Jurkat, Clone E6-1 (cell line): Measurements from ENCODE around the gene GGTLC2.
"Not testable (repeated sequence)": the region's sequence is repeated elsewhere in the genome, so short reads cannot be mapped to it uniquely, and the experiment has no call there.

Experiments
- DNase-seq: peaks from one replicate; pipeline ENCODE4 v3.0.0-alpha.2; 2011; ENCODE audit warnings: low read depth, low spot score
- H3K4me3 ChIP-seq: 2 replicates; pipeline ENCODE4 v1.5.1; 2011; ENCODE audit warnings: mild to moderate bottlenecking, low read length, control low read depth, moderate library complexity

Gene GGTLC2

DNA sequence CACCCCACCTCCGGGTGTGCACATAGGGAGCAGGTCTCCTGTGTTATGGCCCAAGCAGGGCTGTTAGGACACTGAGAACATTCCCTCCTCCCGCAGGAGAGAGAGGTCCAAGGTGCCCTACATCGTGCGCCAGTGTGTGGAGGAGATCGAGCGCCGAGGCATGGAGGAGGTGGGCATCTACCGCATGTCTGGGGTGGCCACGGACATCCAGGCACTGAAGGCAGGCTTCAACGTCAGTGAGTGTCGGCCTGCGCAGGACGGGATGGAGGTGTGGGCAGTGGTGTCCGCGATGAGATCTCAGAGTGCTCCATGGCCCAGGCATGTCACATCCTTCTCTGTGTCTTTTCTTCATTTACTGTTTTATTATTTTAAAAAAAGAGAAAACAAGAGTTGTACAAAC lies 12.2 kb upstream of the GGTLC2 start:
- not testable (repeated sequence) for H3K4me3 ChIP-seq, DNase-seq

DNA sequence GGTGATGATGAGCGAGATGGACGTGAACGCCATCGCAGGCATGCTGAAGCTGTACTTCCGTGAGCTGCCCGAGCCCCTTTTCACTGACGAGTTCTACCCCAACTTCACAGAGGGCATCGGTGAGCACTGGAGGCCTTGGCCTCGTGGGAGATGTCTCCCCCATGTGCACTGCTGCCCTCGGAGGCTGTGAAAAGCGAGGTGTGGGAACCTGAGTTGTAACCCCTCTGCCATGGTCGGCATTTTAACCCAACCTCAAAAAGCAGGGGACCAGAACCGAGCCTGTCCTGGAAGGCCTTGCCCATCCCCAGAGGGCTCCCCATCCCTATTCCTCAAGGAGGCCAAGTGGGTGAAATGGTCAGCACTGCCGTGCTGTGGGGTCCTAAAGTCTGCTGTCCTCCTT lies 10.9 kb upstream of the GGTLC2 start:
- not testable (repeated sequence) for DNase-seq, H3K4me3 ChIP-seq

DNA sequence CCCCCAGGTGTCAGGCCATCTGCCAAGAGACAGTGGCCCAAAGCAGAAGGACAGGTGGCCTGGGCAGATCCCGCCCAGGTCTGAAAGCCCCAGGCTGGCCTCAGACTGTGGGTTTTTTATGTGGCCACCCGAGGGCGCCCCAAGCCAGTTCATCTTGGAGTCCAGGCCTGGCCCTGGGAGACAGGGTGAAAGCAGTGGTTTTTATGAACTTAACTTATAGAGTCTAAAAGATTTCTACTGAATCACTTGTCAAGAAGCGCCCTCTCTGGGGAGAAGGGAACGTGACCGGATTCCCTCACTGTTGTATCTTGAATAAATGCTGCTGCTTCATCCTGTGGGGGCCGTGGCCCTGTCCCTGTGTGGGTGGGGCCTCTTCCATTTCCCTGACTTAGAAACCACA lies 8.2 kb upstream of the GGTLC2 start:
- H3K4me3 ChIP-seq, DNase-seq: not testable (repeated sequence)

DNA sequence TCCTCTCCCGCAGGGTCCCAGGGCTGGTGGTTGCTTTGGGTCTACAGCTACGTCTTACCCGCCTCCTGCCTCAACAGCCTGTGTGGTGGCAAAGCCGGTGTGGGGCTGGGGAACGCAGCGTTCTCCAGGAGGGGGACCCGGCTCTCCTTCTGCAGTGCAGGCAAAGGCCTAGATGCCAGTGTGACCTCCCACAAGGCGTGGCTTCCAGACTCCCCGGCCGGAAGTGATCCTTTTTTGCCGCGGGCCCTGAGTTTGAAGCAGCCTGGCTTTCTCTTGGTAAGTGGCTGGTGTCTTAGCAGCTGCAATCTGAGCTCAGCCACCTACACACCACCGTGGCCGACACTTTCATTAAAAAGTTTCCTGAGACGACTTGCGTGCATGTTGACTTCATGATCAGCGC lies 6.1 kb upstream of the GGTLC2 start:
- DNase-seq: not testable (repeated sequence)

DNA sequence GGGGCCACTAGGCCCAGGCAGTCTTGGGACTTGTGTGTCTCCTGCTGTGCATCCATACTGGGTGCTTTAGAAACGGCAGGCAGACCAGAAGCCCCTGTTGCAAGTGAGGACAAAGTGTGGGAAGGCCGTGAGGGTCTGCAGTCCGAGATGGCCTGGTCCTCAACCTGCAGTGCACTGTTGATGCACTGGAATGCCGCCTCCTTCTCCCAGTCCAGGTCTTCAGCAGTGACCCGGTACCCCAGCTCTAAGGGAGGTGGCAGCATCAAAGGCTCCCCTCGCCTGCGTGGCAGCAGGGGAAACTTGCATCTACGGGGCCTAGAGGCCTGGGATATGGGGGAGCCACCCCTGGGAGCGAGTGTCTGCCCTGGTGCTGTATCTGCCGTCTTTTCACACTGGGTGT lies 2.2 kb upstream of the GGTLC2 start:
- not testable (repeated sequence) for DNase-seq

More for the DNA sequence above, 6.1 kb upstream of the GGTLC2 start:
- H3K4me3 ChIP-seq: not testable (repeated sequence)

DNA sequence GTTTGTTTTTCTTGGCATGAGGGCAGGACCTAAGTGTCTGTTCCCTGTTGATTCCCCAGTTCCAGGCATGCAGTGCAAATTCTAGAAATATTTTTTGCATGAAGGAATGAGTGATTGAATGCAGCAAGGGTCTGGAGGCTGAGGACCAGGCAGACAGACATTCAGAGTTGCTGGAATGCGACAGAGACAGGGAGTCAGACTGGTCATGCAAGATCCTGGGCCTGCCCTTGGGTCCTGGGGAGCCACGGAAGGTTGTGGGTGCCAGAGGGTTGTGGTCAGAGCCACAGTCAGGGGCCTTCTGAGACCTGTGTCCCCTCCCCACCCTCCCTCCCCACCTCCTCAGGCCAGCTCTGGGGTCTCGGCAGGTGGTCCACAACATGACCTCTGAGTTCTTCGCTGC lies 1.6 kb downstream of the GGTLC2 start:
- H3K4me3 ChIP-seq, DNase-seq: not testable (repeated sequence)

More for the DNA sequence above, 2.2 kb upstream of the GGTLC2 start:
- H3K4me3 ChIP-seq: not testable (repeated sequence)

DNA sequence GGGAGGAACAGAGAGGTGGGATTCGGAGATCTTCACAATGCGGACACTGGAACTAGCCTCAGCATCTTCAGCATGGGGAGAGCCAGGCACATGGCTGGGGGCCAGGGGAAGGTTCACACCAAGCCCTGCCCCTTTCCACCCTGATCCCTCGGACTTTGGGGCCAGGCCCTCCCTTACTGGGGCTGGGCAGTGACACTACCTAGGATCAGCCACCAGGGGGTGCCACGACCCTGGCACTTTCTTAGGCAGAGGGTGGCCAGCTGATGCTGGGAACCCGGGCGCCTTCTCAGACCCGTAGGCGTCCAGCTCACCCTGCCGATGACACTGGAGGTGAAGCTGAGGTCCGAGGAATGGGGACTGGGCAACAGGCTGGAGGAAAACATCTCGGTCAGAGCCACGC lies 3.5 kb downstream of the GGTLC2 start:
- not testable (repeated sequence) for DNase-seq

DNA sequence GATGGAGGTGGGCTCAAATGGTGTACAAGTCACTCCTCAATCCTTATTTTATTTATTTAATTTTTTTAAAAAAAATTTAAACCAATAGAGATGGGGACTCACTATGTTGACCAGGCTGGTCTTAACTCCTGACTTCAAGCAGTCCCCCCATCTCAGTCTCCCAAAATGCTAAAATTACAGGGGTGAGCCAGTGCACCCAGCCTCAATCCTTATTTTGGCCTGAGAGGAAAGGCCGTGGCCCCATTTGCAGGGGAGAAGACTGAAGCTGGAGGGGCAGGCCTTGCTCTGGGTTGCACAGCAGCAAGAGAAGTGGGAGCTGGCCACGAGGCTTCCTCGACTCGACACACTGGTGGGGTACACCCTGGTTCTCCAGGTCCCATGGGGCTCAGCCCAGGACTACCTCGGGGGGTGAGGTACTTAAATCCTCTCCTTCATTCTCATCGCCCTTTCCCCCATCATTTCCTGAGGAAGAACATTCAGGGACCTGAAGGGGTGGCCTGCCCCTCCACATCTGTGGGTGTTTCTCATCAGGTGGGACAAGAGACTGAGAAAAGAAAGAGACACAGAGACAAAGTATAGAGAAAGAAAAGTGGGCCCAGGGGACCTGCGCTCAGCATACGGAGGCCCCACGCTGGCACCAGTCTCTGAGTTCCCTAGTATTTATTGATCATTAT lies 4.6 kb downstream of the GGTLC2 start:
- DNase-seq, H3K4me3 ChIP-seq: not testable (repeated sequence)

More for the DNA sequence above, 3.5 kb downstream of the GGTLC2 start:
- not testable (repeated sequence) for H3K4me3 ChIP-seq

DNA sequence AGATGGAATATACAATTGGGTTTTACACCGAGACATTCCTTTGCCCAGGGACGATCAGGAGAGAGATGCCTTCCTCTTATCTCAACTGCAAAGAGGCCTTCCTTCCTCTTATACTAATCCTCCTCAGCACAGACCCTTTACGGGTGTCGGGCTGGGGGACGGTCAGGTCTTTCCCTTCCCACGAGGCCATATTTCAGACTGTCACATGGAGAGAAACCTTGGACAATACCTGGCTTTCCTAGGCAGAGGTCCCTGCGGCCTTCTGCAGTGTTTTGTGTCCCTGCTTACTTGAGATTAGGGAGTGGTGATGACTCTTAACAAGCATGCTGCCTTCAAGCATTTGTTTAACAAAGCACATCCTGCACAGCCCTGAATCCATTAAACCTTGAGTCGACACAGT lies 5.3 kb downstream of the GGTLC2 start:
- not testable (repeated sequence) for DNase-seq, H3K4me3 ChIP-seq

DNA sequence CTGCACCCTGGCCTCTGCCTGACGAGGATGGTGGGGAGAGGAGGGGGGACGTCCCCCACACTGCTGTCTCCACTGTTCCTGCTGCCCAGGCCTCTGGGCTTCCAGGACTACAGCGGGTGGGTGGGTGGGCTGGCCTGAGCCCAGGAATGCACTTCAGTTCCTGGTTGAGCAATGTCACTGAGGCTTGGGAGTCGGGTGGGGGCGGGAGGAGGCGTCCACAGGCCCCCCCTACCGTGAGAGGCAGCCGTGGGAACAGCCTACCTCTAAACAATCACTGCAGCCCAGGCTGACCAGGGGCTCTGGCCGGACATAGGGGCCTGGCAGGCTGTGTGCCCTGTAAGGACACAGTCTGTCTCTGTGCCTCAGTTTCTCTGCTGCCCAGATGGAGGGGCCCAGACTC lies 6.0 kb downstream of the GGTLC2 start:
- H3K4me3 ChIP-seq, DNase-seq: not testable (repeated sequence)

DNA sequence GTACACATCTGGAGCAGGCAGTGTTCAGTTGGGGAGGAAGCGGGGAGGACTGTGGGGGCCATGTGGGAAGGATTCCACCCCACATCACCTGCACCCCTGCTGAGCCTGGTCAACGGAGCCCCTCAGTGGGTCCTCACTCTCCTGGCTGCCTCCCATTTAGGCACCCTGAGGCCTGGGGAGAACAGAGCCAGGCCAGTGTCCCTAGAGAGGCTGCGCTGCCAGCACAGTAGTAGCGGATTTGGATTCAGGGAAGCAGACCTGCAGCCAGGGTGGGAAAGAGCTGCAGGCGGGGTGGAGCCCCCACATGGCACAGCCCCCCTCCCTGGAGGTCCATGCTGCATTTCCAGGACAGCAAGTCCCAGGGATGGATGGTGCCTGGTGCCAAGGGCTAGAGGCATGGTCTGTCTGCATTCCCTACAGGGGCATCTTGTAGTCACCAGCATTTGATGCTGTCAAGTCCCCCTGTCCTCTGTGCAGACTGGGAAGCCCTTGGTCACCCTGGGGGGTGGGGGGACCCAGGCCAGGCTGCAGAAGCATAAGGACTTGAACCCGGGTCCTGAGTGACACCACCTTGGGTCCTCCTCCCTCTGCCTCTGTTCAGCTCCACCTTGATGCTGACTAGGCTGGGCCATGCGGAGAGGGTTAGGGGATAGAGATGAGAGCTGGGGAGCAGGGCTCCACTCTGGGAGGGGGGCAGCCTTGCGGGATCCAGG lies 6.5 kb downstream of the GGTLC2 start:
- not testable (repeated sequence) for DNase-seq, H3K4me3 ChIP-seq

DNA sequence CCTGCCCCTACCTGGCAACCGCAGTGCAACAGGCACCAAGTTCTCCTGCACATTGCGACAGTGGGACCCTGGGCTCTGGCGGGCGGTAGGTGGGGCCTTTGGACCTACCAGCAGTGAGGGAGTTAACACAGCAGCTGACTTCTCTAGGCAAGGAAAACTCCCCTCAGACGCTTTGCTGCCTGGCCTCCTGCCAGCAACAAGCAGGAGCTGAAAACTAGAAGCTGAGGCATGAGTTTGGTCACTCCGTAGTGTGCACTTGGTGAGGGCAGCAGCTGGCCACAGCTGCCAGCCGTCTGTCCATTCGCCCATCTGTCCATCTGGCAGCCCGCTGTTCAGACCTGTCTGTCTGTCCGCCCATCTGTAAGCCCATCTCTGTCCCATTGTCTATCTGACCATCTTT lies 7.2 kb downstream of the GGTLC2 start:
- DNase-seq, H3K4me3 ChIP-seq: not testable (repeated sequence)

DNA sequence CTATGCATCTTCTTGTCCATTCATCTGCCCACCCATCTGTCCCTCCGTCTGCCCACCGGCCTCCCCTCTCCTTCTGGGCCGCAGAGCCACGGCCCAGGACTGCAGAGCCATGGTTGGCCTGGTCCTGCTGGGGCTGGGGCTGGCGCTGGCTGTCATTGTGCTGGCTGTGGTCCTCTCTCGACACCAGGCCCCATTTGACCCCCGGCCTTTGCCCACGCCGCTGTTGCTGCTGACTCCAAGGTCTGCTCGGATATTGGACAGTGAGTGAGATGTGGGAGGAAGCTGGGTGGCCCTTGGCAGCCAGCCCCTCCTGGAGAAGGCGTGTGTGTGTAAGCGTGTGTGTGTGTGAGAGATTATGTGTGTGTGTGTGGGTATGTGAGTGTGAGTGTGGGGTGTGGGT lies 7.7 kb downstream of the GGTLC2 start:
- not testable (repeated sequence) for H3K4me3 ChIP-seq, DNase-seq

DNA sequence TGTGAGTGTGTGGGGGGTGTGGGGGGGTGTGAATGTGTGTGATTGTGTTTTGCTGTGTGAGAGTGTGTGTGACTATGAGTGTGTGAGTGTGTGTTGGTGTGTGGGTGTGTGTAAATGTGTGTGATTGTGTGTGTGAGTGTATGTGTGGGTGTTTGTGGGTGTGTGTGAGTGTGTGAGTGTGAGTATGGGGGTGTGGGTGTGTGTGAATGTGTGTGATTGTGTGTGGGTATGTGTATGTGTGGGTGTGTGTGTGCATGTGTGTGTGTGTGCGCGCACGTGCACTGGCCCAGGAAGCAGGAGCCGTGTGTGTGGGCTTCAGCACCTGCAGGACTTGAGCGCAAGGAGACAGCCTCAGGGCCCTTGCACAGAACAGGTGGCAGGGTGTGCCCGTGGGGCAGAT lies 8.2 kb downstream of the GGTLC2 start:
- not testable (repeated sequence) for DNase-seq, H3K4me3 ChIP-seq

DNA sequence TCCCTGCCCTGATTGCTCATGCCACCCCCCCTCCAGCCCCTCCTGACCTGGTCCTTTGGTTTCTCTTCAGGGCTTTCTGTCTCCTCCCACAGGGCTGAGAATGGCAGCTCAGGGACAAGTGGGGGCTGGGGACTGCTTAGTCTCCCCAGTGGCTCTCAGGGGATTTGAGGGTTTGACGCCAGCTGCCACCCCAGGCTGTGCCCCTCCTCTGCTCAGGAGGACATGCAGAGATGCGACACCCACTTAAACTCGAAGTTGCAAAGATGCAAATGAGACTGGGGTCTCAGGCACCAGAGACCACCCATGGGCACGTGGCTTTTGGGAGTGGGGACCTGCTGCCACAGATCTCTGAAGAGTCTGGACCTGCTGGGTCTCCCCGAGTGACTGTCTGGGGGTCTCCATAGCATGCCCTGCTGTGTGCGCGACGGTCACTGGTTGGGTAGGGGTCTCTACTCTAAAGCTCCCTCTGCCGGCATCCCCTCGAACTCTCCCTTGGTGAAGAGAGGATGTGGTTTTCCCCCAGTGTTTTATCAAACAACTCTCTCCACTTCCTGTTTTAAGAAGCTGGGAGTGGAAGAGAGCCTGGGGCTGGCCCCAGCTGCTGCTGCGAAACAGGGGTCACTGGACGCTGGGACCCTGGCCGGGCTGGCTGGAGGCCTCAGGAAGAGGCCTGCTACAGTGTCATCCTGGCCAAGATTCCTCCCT lies 9.4 kb downstream of the GGTLC2 start:
- not testable (repeated sequence) for H3K4me3 ChIP-seq
- peak; percentile 37 for DNase-seq

DNA sequence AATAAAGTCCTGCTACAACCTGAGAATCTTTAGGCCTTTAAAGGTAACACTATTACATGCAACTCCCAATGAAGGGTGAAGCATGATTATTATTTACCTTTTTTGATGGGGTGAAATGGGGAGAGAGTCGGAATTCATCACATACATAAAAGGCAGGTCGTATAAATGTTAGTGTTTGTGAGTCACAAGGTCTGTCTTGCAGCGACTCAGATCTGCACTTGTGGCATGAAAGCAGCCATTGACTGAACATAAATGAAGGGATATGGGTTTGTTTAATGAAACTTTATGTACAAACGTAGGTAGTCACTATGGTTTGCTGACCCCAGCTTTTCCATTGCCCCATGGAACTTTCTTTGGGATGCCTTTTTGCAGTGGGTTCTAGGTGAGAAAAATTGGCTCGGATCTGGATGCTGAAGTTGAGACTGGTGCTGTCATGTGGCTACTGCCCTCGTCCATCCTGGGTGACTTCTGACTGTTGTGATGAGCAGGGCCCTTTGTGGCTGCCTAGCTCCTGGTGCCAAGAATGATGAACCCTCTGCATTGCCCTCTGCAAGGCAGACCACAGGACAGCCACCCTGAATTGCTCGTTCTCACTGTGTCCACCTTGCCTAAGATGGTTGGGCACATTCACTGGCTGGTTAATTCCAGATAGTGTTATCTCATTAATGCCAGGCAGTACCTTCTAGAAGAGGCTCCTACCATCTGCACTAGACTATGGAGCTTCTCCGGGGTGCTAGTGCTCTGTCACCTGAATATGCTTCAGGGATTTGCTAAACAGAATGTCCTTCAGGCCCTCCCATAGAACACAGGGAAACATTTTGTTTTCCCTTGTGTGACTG lies 11.3 kb downstream of the GGTLC2 start:
- H3K4me3 ChIP-seq: no peak overlapping the region

DNA sequence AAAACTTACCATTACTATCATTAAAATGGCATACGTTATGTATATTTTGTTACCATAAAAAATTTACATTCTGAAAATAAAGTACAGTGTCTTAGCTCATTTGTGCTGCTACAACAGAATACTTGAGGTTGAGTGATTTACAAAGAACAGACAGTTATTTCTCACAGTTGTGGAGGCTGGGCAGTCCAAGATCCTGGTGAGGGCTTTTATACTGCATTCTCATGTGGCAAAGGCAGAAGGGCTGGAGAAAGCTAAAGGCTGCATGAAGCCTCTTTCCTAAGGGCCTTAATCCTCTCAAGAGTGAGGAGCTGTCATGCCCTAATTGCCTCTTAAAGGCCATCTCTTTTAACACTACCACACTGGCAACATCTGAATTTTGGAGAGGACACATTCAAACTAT lies 13.3 kb downstream of the GGTLC2 start:
- no peak for DNase-seq
- no peak overlapping the region for H3K4me3 ChIP-seq

More for the DNA sequence above, 11.3 kb downstream of the GGTLC2 start:
- no peak for DNase-seq

DNA sequence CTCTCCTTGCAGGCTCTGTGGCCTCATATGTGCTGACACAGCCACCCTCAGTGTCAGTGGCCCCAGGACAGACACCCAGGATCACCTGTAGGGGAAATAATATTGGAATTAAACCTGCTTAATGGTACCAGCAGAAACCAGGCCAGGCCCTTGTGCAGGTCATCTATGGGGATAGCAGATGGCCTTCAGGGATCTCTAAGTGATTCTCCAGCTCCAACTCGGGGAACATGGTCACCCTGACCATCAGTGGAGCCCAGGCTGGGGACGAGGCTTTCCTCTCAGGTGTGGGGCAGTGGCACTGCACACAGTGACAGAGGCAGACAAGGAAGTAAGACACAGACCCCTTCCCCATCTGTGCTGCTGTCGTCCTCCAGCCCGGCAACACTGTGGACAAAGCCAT lies 16.9 kb downstream of the GGTLC2 start:
- no peak overlapping the region for H3K4me3 ChIP-seq
- no peak for DNase-seq

DNA sequence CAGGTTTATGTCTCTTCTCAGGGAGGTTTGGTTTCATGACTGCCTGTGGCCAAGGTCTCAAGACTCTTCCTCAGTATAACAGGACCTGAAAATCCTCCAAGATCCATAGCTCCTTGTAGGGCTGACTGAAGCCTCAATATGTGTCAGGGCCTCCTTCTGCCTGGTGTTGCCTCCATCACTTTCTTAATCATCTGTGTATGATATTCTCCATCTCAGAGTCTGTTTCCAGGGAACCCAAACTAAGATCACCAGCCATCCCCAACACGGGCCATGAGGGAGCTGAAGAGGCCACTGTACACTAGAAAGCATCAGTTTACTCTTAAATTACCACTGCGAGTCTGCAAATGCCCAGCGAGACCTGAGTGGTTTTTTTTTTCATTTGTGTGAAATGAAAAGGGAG lies 17.7 kb downstream of the GGTLC2 start:
- H3K4me3 ChIP-seq: no peak overlapping the region
- no peak for DNase-seq
